GM19240 (cell line): ENCODE measurements around the gene INPP4A.
"Not testable (repeated sequence)": the region's sequence is repeated elsewhere in the genome, so short reads cannot be mapped to it uniquely, and the experiment has no call there.

Experiments
- DNase-seq: peaks from one replicate; pipeline ENCODE4 v3.0.0; 2011; ENCODE audit warnings: low spot score; ENCODE audit not compliant: insufficient read length

Gene INPP4A

DNA sequence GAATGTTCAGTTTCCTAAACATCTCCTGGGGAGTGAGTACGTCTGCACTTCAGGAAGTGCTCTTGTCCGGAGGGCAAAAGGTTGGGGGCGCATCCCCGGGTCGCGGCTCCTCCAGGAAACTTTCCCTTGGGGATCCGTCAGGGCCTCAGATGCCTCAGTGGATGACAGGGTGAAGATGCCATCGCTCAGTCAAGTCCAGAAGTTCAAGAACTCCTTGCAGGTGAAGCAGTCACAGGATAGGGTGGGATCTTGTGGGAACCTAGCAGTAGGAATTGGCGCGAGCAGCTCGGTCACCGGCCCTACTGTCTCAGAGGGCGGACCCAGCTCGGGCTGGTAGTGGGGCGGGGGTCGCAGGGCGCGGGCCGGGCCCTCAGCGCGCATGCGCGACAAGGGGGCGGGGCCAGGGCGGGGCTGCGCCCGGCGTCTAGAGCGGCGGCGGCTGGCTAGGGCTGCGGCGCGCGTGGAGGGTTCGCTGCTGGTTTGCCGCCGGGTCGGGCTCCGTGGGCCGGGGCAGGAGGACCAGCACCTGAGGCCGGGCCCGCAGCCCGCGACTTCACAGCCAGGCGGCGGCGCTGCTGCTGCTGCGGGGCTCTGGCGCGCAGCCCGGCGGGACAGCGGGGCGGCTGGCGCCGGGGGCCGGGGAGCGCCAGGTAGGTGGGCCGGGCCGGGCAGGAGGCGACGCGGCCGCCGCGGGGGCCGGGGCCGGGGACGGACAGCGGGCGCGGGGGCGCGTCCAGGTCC lies at the start of gene INPP4A:
INPP4A (plus strand) TSS at position 423 of the 741 bp plus-strand sequence. CDS start 75,191 bp downstream, outside the sequence.
- DNase-seq: no peak

DNA sequence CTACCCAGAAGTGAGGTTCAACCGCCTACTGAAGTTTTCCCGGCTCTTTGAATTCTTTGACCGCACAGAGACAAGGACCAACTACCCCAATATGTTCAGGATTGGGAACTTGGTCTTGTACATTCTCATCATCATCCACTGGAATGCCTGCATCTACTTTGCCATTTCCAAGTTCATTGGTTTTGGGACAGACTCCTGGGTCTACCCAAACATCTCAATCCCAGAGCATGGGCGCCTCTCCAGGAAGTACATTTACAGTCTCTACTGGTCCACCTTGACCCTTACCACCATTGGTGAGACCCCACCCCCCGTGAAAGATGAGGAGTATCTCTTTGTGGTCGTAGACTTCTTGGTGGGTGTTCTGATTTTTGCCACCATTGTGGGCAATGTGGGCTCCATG lies 48.7 kb upstream of the INPP4A start:
- DNase-seq: no peak

DNA sequence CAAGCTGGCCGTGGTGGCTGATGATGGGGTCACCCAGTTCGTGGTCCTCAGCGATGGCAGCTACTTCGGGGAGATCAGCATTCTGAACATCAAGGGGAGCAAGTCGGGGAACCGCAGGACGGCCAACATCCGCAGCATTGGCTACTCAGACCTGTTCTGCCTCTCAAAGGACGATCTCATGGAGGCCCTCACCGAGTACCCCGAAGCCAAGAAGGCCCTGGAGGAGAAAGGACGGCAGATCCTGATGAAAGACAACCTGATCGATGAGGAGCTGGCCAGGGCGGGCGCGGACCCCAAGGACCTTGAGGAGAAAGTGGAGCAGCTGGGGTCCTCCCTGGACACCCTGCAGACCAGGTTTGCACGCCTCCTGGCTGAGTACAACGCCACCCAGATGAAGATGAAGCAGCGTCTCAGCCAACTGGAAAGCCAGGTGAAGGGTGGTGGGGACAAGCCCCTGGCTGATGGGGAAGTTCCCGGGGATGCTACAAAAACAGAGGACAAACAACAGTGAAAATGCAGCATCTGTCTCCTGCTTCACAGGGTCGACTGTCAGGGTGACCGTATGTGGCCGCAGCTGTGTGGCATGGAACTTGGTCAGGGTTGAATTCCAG lies 47.8 kb upstream of the INPP4A start:
- no peak for DNase-seq

DNA sequence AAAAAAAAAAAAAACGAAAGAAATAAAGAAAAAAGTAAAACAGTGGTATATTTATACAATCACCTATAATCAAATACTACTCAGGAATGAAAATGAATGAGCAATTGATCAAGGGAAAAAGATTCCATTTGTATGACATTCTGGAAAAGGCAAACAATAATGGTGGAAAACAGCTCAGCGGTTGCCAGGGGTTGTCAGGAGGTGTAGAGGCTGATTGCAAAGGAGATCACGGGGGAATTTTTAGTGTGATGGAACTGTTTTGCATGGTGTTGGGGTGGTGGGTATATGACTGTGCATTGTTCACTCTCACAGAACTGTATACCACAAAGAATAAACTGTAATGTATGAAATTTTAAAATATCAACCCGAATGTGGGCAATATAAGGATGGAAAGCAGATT lies 45.5 kb upstream of the INPP4A start:
- DNase-seq: no peak

DNA sequence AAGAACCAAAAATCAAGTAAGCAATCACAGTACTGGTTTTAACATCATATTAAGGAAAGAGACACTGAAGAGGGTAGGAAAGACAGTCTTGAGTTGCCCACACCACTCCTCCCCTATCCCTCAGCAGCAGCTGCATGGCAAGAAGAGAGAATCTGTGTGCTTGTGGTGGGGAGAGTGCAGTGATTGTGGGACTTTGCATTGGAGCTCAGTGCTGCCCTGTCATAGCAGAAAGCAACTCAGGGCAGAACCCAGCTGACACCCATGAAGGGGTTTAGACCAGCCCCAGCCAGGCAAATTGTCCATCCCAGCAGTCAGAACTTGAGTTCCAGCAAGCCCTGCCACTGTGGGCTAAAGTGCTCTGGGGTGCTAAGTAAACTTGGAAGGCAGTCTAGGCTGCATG lies 40.8 kb upstream of the INPP4A start:
- DNase-seq: no peak

DNA sequence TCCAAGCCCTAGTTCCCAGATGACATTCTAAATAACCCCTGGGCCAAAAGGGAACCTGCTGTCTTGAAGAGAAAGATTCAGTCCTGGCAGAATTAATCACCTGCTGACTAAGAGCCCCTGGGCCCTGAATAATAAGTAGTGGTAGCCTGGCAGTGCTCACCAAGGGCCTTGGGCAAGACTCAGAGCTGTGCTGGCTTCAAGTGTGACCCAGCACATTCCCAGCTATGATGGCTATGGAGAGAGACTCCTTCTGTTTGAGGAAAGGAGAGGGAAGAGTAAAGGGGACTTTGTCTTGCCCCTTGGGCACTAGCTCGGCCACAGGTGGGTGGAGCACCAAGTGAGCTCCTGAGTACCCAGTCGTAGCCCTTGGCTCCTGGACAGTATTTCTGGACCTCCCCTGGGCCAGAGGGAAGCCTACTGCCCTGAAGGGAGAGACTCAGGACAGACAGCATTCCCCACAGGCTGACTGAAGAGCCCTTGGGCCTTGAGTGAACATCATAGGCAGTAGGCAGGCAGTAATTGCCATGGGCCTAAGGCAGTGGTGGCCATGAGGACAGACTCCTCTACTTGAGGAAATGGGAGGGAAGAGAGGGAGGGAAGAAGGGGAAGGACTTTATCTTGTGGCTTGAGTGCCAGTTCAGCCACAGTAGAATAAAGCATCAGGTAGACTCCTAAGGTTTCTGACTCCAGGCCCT lies 40.0 kb upstream of the INPP4A start:
- no peak for DNase-seq

DNA sequence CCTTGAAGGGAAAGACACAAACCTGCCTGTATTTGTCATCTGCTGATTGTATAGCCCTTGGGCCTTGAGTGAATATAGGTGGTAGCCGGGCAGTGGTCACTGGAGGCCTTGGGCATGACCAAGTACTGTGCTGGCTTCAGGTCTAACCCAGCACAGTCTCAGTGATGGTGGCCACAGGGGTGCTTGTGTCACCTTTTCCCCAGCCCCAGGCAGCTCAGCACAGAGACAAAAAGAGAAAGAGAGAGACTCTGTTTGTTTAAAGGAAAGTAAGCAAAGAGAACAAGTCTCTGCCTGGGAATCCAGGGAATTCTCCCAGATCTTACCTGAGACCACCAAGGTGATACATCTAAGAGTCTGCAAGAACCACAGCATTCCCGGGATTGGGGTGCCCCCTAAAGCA lies 39.4 kb upstream of the INPP4A start:
- no peak for DNase-seq

DNA sequence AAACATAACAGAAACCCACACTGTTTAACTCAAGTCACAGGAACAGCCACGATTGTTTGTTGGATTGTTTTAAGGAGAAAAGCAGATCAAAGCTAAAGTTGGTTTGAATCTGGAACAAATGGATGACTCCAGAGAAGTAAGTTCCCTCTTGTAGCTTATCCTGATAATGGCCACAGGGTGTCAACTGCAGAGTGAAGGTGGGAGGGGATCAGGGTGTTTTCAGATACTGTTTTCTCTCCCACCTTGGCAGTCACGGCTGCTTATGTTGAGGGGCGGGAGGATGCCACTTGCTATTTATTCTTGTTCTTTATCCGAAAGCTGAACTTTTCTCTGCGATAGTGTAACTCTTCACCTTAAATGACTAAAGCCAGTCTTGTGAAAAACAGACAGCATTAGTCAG lies 36.5 kb upstream of the INPP4A start:
- DNase-seq: no peak

DNA sequence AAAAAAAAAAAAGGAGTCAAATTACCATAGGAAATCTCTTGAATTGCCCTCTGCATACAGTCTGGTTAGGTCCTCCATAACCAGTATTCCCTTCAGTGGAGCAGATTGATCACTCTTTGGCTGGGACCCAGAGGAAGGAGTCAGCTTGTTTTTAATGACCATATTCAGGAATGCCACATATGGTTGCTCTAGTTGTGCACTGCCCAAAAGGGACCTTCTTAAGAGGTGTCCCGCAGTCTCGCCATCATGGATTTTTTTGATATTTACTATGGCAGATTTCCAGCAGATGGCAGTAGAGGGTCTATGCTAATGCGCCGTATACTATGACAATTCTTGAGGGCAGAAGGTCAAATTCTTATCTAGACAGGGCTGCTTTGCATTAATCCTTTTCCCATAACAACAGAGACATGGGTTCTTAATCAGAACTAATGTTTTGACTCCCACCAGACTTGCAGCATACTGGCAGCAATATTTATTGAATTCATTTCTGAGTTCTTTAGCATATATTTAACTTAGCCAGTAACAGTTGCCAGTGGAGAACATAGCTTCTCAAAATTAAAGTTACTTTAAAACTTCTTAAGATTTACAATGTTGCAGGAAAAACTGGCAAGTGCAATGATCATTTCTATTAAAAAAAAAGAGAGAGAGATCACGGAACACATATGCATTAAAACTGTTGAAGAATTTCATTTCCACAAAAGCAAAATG lies 31.8 kb upstream of the INPP4A start:
- peak; percentile 31 for DNase-seq

DNA sequence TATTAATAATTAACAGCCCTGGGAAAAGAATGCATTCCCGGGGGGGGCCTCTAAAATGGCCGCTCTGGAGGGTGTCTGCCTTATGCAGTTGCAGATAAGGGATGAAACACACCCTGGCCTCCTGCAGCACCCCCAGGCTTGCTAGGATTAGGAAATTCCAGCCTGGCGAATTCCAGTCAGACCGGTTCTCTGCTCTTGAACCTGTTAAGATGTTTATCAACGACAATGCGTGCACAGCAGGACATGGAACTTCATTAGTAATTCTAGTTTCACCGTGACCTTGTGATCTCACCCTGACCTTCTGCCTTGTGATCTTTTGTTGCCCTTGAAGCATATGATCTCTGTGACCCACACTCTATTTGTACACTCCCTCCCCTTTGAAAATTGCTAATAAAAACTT lies 30.4 kb upstream of the INPP4A start:
- DNase-seq: not testable (repeated sequence)

DNA sequence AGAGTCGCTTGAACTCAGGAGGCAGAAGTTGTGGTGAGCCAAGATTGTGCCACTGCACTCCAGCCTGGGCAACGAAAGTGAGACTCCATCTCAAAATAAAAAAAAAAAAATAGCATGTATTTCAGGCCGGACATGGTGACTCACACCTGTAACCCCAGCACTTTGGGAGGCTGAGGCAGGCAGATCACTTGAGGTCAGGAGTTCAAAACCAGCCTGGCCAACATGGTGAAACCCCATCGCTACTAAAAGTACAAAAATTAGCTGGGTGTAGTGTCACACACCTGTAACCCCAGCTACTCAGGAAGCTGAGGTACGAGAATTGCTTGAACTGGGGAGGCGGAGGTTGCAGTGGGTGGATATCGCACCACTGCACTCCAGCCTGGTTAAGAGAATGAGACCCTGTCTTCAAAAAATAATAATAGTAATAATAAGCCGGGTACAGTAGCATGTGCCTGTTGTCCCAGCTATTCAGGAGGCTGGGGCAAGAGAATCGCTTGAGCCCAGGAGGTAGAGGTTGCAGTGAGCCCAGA lies 28.9 kb upstream of the INPP4A start:
- not testable (repeated sequence) for DNase-seq

DNA sequence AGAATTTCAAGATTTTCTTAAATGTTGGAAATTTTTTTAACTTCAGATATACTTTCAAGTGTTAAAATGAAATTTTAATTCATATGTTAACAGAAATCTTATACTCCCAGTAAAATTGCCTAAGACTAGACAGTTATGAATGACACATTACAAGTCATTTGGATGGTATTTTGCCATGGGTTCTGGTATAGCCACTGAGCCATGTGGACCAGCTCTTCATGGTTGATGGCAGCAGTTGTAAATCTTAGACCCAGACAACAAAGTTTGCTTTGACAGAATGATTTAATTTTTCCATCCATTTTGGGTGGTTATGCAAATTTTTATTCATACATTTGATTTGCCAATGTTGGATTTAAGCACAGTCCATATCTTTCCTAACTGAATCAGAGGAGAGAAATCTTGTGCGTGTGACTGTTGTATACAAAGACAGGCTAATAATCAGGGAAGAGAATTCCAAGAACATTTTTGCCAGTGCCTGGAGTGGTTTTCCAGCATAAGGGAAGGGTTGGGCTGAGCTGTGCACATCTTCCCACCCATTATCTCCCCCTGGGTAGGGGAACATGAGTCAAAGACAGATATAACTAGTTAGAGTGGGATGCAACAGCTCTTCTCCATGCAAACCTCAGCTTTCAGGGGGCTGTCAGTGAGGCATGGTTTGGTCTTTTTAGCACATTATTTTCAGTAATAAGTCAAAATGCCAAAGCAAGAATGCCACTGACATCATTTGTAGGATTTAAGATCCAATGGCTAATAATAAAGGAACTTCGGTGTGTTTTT lies 28.1 kb upstream of the INPP4A start:
- no peak for DNase-seq

DNA sequence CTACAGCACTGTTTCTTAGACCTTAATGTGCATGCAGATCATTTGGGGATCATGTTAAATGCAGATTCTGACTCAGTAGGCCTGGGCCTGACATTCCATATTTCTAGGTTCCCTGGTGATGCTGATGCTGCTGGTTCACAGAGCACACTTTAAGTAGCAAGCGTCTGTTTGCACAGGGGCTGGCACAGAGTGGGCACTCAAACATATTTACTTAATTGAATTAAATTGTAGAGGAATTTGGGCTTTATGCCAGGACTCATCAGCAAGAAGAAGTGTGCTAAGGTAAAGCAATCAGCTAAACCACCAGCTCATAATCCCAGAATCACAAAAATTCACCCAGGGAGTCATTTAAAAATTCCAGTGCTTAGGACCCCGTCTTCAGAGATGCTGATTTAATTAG lies 25.1 kb upstream of the INPP4A start:
- no peak for DNase-seq

DNA sequence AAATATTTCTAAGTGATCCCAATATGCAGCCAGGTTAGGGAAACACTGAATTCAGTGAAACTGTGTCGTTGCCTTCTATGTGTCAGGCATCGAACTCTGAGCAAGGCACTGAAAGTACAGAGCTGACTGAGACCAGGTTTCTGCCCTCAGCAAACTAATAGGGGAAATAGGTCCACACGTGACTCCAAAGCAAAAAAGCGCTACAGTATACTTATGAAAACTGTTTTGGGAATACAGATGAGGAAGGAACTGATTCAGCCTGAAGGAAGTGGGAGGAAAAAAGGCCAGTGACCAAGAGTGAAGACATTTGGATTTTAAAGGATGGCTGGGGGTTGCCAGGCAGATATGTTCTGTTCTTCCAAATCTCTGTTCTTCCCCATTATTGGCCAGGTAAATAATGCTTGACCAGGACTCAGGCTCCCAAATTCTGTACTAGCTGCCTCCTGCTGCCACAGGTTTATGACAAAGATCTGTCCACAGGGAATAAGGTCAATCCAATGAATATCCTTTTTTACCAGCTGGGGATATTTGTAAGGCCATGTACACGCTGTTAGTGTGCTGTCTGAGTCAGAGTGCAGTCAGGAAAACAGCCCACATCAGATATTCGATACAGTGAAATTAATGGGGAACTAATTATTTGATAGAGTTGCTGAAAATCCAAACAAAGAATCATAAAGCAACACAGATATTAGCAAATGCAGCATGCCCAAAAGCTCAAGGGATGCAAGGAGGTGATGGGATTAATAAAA lies 24.5 kb upstream of the INPP4A start:
- no peak for DNase-seq

DNA sequence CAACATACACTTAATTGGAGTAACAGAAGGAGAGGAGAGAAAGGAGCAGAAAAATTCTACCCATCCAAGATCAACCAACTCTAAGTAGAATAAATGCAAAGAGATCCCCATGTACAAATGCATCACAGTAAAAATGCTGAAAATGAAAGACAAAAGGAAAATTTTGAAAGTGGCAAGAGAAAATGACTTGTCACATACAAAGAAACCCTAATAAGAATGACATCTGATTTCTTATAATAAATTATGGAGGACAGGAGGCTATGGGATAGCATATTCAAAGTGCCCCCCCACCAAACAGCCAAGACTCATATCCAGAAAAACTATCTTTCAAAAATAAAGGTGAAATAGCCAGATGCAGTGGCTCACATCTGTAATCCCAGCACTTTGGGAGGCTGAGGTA lies 22.2 kb upstream of the INPP4A start:
- DNase-seq: no peak

DNA sequence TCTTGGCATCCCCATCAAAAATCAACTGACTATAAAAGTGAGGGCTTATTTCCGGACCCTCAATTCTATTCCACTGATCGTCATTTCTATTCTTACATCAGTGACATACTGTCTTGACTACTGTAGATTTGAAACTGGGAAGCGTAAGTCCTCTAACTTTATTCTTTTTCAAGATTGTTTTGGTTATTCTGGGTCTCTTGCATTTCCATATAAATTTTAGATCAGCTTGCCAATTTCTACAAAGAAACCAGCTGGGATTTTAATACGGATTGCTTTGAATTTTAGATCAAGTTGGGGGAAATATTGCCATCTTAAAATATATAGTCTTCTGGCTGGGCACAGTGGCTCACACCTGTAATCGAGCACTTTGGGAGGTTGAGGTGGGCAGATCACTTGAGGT lies 17.9 kb upstream of the INPP4A start:
- DNase-seq: no peak

DNA sequence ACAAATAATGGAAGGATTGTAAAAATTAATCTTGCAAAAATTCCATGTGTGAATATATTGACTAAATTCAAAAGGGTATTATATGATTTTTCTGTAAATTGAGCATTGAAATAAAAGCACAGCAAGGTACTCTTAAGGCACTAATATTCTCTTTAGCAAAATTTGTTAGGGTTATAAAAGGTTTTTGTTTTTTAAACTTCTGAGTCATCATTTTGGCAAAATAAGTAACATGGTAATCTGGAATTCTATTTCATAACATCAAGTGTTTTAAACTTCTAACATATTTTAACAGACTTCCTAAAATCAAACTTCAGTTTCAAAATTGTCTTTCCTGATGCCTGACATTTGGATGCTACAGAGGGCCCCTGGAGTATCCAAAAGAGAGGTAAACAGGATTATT lies 12.5 kb upstream of the INPP4A start:
- DNase-seq: no peak

DNA sequence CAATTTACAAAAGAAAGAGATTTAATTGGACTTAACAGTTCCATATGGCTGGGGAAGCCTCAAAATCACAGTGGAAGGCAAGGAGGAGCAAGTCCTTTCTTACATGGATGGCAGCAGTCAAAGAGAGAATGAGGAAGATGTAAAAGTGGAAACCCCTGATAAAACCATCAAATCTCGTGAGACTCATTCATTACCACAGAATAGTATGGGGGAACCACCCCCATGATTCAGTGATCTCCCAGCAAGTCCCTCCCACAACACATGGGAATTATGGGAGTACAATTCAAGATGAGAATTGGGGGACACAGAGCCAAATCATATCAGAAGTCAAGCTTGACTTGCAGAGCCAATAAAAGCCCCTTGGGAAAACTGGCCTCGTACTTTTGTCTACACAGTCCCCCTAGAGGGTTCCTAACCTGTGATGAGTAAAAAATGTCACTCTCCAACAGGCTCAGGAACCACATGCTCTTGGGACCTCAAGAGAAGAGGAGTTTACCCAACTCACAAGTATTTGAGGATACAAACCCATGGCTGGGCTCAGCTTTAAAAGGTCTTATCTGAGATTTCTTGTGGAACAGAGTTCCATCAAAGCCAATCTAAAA lies 11.2 kb upstream of the INPP4A start:
- no peak for DNase-seq

DNA sequence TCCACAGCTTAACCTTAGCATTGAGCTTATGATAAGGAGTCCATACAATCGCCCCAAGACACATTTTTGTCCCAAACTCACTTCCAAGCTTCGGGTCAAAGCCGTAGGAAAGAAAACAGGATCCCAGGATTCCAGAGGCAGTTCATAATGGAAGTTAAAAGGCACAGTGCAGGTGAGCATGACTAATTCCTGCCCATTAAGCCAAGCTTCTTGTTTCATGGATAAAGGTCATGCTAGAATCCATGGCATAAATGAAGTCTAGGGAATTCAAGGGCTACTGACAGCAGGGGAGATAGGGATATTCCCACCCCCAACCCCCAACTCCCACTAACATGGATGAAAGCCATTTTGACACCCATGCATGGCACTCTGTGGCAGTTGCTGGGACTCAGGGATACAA lies 10.2 kb upstream of the INPP4A start:
- no peak for DNase-seq

DNA sequence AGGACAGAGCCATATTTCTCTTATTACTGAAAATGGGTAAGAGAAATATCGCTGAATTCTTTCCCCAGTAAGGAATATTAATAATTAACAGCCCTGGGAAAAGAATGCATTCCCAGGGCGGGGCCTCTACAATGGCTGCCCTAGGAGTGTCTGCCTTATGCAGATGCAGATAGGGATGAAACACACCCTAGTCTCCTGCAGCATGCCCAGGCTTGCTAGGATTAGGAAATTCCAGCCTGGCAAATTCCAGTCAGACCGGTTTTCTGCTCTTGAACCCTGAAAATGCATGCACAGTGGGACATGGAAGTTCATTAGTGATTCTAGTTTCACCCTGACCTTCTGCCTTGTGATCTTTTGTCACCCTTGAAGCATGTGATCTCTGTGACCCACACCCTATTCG lies 9.0 kb upstream of the INPP4A start:
- not testable (repeated sequence) for DNase-seq
